ENCODE results near the gene PITRM1.
"Not testable (repeated sequence)": the region's sequence is repeated elsewhere in the genome, so short reads cannot be mapped to it uniquely, and the experiment has no call there.

Gene PITRM1

GRCh38 chr10:3108575-3109105 is 63.9 kb downstream of the PITRM1 start:
- no peak overlapping the region for H3K27ac ChIP-seq

GRCh38 chr10:3108033-3108432 is 64.5 kb downstream of the PITRM1 start:
- H3K27ac ChIP-seq: peak overlapping the region in 13 of 21 experiments; percentile 6 to 74 (median 60)
- no peak overlapping the region for H3K4me3 ChIP-seq

More at GRCh38 chr10:3108575-3109105, 63.9 kb downstream of the PITRM1 start:
- no peak overlapping the region for H3K4me3 ChIP-seq

DNA sequence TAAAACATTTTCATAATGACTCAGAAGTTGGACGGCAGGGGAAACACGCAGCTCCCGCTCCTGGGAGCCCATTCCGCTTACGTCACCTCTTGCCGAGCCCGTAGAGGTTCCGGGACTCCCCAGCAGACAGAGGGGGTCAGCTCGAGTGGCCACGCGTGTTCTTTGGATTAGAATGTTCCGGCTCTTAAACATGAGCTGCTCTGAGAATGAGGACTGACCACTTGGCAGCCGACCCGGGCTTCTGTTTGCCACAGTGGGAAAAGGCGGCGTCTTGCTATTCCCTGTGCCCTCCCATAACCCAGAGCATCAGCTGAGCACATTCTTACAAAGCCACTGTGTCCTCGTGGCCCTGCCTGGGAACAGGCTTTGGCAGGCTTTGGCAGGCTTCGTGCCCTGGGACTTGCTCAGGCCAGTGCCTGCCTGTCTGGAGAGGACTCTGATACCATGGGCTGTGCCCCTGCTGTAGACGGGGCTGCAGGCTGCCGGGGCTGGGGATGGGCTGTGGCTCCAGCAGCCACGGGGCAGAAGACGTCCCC is 65.1 kb downstream of the PITRM1 start:
- Histone ChIP-seq H3K4me3 (peak overlapping the region in 2 of 7 experiments; percentile 10 to 14), H3K27ac (peak overlapping the region in 18 of 21 experiments; percentile 6 to 74 (median 56))

DNA sequence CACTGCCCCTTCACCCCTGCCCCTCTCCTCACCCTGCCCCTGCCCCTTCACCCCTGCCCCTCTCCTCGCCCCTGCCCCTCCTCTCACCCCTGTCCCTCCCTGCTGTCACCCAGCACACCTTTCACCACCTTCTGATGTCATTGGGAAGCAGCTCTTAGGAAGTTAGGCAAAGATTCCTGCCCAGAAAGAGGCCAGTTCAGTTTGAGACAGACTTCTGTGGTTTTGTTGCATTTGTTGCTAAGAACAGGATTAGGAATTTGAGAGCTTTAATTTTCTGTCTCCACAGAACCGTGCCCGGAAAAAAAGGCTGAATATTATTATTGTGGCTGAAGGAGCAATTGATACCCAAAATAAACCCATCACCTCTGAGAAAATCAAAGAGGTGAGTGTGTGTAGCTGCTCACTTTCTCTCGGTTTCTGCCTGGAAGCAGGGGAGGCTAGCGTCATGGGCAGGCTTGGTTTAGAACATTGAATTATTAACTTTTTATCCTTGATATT is 65.6 kb downstream of the PITRM1 start:
- peak overlapping the region in 1 of 7 experiments; percentile 10 for H3K4me3 ChIP-seq

GRCh38 chr10:3106328-3106727 is 66.3 kb downstream of the PITRM1 start:
- H3K27ac ChIP-seq, H3K4me3 ChIP-seq: not testable (repeated sequence)

More for the DNA sequence above, 65.6 kb downstream of the PITRM1 start:
- H3K27ac ChIP-seq: peak overlapping the region in 19 of 21 experiments; percentile 6 to 74 (median 55)

- Histone ChIP-seq H3K27ac (no peak overlapping the region), H3K4me3 (no peak overlapping the region)
These were observed 66.7 kb downstream of the PITRM1 start for GRCh38 chr10:3105905-3106304.

DNA sequence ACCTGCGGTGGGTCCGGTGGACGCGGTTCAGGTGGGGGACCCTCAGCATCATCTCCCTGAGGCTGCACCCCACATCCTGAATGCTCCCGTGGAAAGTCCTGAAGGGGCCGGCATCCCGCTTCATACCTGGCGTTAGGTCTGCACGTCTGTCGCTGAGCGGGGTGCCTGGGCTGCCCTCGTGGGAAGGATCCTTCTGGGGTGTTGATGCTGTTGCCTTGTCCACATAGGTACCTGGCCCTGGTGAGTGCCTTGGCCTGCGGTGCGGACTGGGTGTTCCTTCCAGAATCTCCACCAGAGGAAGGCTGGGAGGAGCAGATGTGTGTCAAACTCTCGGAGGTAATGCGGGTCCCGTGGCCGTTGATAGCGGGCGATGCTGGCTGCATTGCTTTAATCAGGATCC is 67.4 kb downstream of the PITRM1 start:
- H3K4me3 ChIP-seq: no peak overlapping the region
- no peak overlapping the region for H3K27ac ChIP-seq

DNA sequence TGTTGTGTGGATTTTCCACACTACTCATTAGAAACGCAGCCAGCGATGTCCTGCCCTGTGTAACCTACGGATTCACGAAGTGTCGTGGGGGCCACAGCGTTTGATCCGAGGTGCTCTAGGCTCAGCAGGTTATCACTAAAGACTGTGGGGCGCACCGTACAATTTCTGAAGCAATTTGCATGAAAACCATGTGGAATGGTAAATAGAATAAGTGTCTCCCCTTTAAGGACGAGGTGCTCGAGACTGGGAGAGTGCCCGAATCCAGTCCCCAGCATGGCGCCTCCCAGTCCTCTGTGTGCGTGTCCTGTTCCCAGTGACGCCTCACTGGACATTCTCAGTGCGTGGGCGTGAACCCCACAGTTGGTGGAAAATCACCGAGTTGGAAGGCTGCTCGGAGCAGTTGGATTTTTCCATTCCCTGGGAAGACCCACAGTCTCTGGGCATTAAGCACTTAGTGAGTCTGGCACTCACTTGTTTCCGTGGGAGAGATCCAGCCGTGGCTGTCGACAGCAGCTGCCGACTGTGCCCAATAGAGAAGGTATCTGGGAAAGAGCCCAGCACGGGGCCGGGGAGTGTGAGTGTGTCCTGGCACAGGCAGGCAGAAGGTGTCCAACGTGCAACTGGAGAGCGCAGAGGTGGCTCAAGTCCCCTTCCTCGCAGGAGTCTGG is 68.2 kb downstream of the PITRM1 start:
- Histone ChIP-seq H3K27ac (no peak overlapping the region), H3K4me3 (no peak overlapping the region)

DNA sequence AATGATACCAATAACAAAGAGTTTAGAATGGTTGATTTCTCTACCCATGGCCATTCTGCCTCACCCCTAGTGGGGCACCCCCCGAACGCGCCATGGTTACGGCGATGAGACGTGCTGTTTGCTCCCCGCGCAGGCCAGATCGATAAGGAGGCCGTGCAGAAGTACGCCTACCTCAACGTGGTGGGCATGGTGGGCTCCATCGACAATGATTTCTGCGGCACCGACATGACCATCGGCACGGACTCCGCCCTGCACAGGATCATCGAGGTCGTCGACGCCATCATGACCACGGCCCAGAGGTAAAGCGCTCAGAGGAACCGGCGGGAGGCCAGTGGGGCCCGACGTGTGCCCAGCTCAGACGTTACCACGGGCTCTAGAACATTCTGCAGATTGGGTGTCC is 68.9 kb downstream of the PITRM1 start:
- Histone ChIP-seq H3K4me3 (no peak overlapping the region), H3K27ac (peak overlapping the region in 4 of 21 experiments; percentile 4 to 68 (median 25))

- Histone ChIP-seq H3K4me3 (no peak overlapping the region), H3K27ac (peak overlapping the region in 4 of 21 experiments; percentile 16 to 68 (median 43))
These were observed 69.7 kb downstream of the PITRM1 start for GRCh38 chr10:3102720-3103427.

- H3K27ac ChIP-seq: no peak overlapping the region
These were observed 71.5 kb downstream of the PITRM1 start for GRCh38 chr10:3100856-3101640.

GRCh38 chr10:3100093-3100792 is 72.3 kb downstream of the PITRM1 start:
- Histone ChIP-seq H3K27ac (no peak overlapping the region), H3K4me3 (no peak overlapping the region)

More at GRCh38 chr10:3100856-3101640, 71.5 kb downstream of the PITRM1 start:
- no peak overlapping the region for H3K4me3 ChIP-seq

- H3K27ac ChIP-seq: no peak overlapping the region
- no peak overlapping the region for H3K4me3 ChIP-seq
These were observed 73.1 kb downstream of the PITRM1 start for GRCh38 chr10:3099291-3100092.

GRCh38 chr10:3098689-3099088 is 73.9 kb downstream of the PITRM1 start:
- H3K4me3 ChIP-seq: no peak overlapping the region
- H3K27ac ChIP-seq: no peak overlapping the region

DNA sequence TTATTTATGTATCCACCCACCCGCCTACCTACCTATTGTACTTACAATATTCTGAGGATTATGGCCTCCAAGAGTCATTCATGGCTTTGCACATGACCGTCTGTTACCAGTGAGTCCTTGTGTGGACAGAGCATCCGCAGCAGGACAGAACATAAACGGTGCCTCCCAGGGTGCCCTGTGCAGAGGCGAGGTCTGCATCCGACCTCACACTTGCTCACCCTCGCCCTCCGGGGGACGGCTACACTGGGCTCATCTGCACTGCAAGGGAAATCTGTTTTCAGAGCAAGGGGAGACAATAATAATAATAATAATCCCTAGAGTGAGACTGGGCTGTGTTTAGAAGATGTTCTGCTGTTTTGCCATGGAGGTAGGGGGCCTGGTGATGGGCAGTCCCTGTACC is 75.4 kb downstream of the PITRM1 start:
- Histone ChIP-seq H3K4me3 (no peak overlapping the region), H3K27ac (peak overlapping the region in 1 of 21 experiments; percentile 29)

DNA sequence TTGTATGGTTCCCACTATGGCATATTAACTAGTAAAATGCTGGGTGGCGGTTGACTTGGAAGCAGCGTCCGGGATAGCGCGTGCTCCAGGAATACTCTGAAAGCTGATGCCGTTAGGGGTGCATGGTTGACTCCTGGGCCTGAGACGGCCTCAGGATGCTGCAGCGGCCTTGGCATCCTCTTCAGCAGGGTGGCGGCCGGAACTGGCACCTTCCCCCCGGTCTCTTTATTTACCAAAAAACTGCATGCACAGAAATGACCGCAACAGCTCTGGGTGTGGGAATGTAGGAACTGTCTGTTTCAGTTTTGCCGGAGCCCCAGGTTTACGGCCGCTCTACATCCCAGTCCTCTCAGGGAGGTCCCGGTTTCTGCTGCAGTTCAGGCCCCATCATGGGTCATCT is 76.4 kb downstream of the PITRM1 start:
- Histone ChIP-seq H3K27ac (peak overlapping the region in 17 of 21 experiments; percentile 9 to 85 (median 73)), H3K4me3 (peak overlapping the region in 2 of 7 experiments; percentile 8 to 10)

GRCh38 chr10:3095373-3096139 is 77.0 kb downstream of the PITRM1 start:
- Histone ChIP-seq H3K4me3 (peak overlapping the region in 2 of 7 experiments; percentile 5 to 10), H3K27ac (peak overlapping the region in 18 of 21 experiments; percentile 43 to 85 (median 75))
